Keratinocyte (primary cell): ENCODE data around the gene ACSL6. TPM values are rescaled to one million over a fixed set of nuclear protein-coding genes. Genes with fewer than 3 reads are reported as not detected.

Source experiments
- DNase-seq: peaks from one replicate; pipeline ENCODE4 v3.0.0-alpha.2; 2011; ENCODE audit warnings: low read depth, missing footprints, low spot score
- FAIRE-seq: peaks from 2 replicates; lab custom pipeline; 2011; peaks lifted over from hg19 to GRCh38; lab: Jason Lieb, UNC
- H2AFZ ChIP-seq: 2 replicates; pipeline ENCODE4 v1.6.0; 2012; ENCODE audit warnings: low read length, control low read depth, inconsistent platforms; ENCODE audit not compliant: control insufficient read depth
- H3K27ac ChIP-seq: 2 replicates; pipeline ENCODE4 v1.5.1; 2011; ENCODE audit warnings: low read length; ENCODE audit not compliant: control insufficient read depth, insufficient read depth
- H3K27me3 ChIP-seq: 3 replicates; pipeline ENCODE4 v1.6.0; 2011; ENCODE audit warnings: low read length; ENCODE audit not compliant: control insufficient read depth, insufficient read depth; ENCODE audit errors: extremely low read depth
- H3K36me3 ChIP-seq, 2 experiments: 2 replicates in 1 of 2; 3 replicates in 1 of 2; pipeline ENCODE4 v1.5.1; 2011; ENCODE audit warnings: low read length in 2 of 2, mild to moderate bottlenecking in 1 of 2; ENCODE audit not compliant: control insufficient read depth in 2 of 2, insufficient read depth in 2 of 2; ENCODE audit errors: extremely low read depth in 1 of 2
- H3K4me1 ChIP-seq: 3 replicates; pipeline ENCODE4 v1.5.1; 2011; ENCODE audit warnings: low read length; ENCODE audit not compliant: control insufficient read depth, insufficient read depth; ENCODE audit errors: extremely low read depth
- H3K4me2 ChIP-seq: 3 replicates; pipeline ENCODE4 v1.6.0; 2011; ENCODE audit warnings: low read depth, low read length; ENCODE audit not compliant: control insufficient read depth, insufficient read depth; ENCODE audit errors: extremely low read depth
- H3K4me3 ChIP-seq, 3 experiments: fragments of 200-600 bp in 1 of 3; sonication (generic) in 1 of 3; 2 replicates in 2 of 3; 3 replicates in 1 of 3; pipeline ENCODE4 v1.5.1; 2011 to 2016; ENCODE audit warnings: low read length in 3 of 3, mild to moderate bottlenecking in 3 of 3, control low read depth in 2 of 3, inconsistent platforms in 1 of 3, low read depth in 1 of 3, mixed read lengths in 1 of 3, mixed run types in 1 of 3, moderate library complexity in 1 of 3; ENCODE audit not compliant: control insufficient read depth in 2 of 3, insufficient read depth in 2 of 3; ENCODE audit errors: extremely low read depth in 1 of 3
- H3K79me2 ChIP-seq: 2 replicates; pipeline ENCODE4 v1.6.0; 2012; ENCODE audit warnings: low read length; ENCODE audit not compliant: control insufficient read depth, insufficient read depth
- H3K9ac ChIP-seq: 3 replicates; pipeline ENCODE4 v1.6.0; 2011; ENCODE audit warnings: low read length; ENCODE audit not compliant: control insufficient read depth, insufficient read depth; ENCODE audit errors: extremely low read depth
- H3K9me1 ChIP-seq: 3 replicates; pipeline ENCODE4 v1.6.0; 2011; ENCODE audit warnings: low read length; ENCODE audit not compliant: control insufficient read depth, insufficient read depth; ENCODE audit errors: extremely low read depth
- H3K9me3 ChIP-seq: 2 replicates; pipeline ENCODE4 v1.5.1; 2012; ENCODE audit warnings: low read depth, low read length; ENCODE audit not compliant: control insufficient read depth
- H4K20me1 ChIP-seq: 3 replicates; pipeline ENCODE4 v1.6.0; 2011; ENCODE audit warnings: low read length; ENCODE audit not compliant: control insufficient read depth, insufficient read depth; ENCODE audit errors: extremely low read depth
- EZH2 ChIP-seq: IDR thresholded peaks from one replicate; pipeline ENCODE4 v1.6.1; 2012; ENCODE audit warnings: inconsistent platforms, mild to moderate bottlenecking, low read length, moderate library complexity
- dilution Hi-C: fragments of 300-500 bp; cut with MboI; formaldehyde crosslinking; loops from one replicate; pipeline ENCODE4 v1.7.0; 2020; ENCODE audit warnings: low sequenced_read_pairs; ENCODE audit not compliant: extremely low pct_ligation_motif_present
- polyA plus RNA-seq, 5 experiments: library from polyadenylated mRNA; depleted of rRNA in 3 of 5; stranded (reverse) in 3 of 5; stranded (forward) in 1 of 5; unstranded in 1 of 5; fragments of >200 nt; gene quantifications; 1 replicate in 1 of 5; 2 replicates in 3 of 5; 3 replicates in 1 of 5; pipeline versions ENCODE4 v1.2.1 to v1.2.3, GENCODE V29; 2011 to 2012; ENCODE audit warnings: missing spikeins in 2 of 5, low read depth in 1 of 5, low replicate concordance in 1 of 5
- TF ChIP-seq, protein P1 (sequence below), 3 experiments: IDR thresholded peaks in 1 of 3; conservative IDR thresholded peaks in 1 of 3; optimal IDR thresholded peaks in 1 of 3; 2 replicates in 2 of 3; 3 replicates in 1 of 3; pipeline versions ENCODE3 to v1.5.1; 2011; ENCODE audit warnings: low read length in 3 of 3, mild to moderate bottlenecking in 3 of 3, moderate library complexity in 2 of 3, control low read depth in 1 of 3, inconsistent platforms in 1 of 3; ENCODE audit not compliant: insufficient read depth in 2 of 3; ENCODE audit errors: extremely low read depth in 1 of 3

The ACSL6 gene
- polyA plus RNA-seq, 1 donor (not counting 4 experiments of a cell fraction or from before 2014, with no cell fraction given): 0.18 TPM

DNA sequence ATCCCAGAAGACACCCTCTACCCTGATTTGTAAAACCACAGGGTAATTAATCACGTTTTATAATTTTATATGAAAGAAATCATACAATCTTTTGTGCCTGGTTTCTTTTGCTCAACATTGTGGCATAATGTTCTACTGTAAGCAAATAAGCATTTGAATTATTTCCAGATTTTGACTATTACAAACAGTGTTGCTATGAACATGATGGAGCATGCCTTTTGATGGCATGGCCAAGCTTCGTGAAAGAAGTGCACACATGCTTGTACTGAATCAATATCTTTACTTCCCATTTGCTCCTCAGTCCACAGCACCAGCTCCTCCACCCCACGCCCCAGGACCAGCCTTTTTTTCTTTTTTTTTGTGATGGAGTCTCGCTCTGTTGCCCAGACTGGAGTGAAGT is 29.9 kb downstream of the ACSL6 start:
- FAIRE-seq: peak; percentile 39
- no peaks in the 10 kb centered on the region for H3K79me2 ChIP-seq
- no peak overlapping the region for H3K27ac ChIP-seq
- H3K36me3 ChIP-seq: no peaks in the 10 kb centered on the region
- H4K20me1 ChIP-seq: no peaks in the 10 kb centered on the region
- no peak overlapping the region for H3K4me2 ChIP-seq
- no peaks in the 10 kb centered on the region for H3K27me3 ChIP-seq
- H3K9ac ChIP-seq: no peak overlapping the region
- DNase-seq: no peak
- H3K4me1 ChIP-seq: no peaks in the 10 kb centered on the region
- no peak for TF ChIP-seq EZH2
- TF ChIP-seq, protein P1, sequence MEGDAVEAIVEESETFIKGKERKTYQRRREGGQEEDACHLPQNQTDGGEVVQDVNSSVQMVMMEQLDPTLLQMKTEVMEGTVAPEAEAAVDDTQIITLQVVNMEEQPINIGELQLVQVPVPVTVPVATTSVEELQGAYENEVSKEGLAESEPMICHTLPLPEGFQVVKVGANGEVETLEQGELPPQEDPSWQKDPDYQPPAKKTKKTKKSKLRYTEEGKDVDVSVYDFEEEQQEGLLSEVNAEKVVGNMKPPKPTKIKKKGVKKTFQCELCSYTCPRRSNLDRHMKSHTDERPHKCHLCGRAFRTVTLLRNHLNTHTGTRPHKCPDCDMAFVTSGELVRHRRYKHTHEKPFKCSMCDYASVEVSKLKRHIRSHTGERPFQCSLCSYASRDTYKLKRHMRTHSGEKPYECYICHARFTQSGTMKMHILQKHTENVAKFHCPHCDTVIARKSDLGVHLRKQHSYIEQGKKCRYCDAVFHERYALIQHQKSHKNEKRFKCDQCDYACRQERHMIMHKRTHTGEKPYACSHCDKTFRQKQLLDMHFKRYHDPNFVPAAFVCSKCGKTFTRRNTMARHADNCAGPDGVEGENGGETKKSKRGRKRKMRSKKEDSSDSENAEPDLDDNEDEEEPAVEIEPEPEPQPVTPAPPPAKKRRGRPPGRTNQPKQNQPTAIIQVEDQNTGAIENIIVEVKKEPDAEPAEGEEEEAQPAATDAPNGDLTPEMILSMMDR (optimal IDR thresholded peaks at IDR 0.05 in 1 of 3, IDR thresholded peaks at IDR 0.05 in 1 of 3, conservative IDR thresholded peaks at IDR 0.05 in 1 of 3; ENCODE audit: extremely low read depth in 1 of 3, insufficient read depth in 2 of 3, low read length in 3 of 3): no peak
- H3K9me3 ChIP-seq: no peaks in the 10 kb centered on the region
- no peak overlapping the region for H2AFZ ChIP-seq
- H3K4me3 ChIP-seq: no peak overlapping the region
- no peaks in the 10 kb centered on the region for H3K9me1 ChIP-seq
- dilution Hi-C loops: no loop called here

DNA sequence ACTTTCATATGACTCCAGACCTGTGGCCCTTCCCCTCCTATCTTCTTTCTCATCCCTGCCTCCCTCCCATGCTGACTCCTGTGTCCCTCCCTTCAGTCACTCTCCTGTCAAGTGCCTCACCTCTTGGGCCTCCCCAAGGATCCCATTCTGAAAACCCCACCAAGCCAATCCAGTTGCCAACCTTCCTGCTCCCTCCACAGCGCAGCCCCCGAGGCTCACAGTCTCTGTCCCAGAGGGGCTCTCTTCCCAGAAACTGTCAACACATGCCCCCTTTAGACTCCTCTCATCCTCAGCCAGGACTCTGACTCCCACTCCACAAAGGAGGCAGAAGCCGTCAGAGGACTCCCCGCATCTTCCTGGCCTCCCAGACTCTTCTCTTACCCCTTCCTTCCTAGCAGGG is 30.8 kb downstream of the ACSL6 start:
- Histone ChIP-seq H3K79me2 (no peaks in the 10 kb centered on the region), H3K9me1 (no peaks in the 10 kb centered on the region), H4K20me1 (no peaks in the 10 kb centered on the region), H3K27ac (no peak overlapping the region), H2AFZ (no peak overlapping the region), H3K4me1 (no peaks in the 10 kb centered on the region), H3K4me3 (no peak overlapping the region), H3K9ac (no peak overlapping the region), H3K36me3 (no peaks in the 10 kb centered on the region), H3K9me3 (no peaks in the 10 kb centered on the region), H3K4me2 (no peak overlapping the region), H3K27me3 (no peaks in the 10 kb centered on the region)
- TF ChIP-seq EZH2: no peak
- TF ChIP-seq, protein P1 (optimal IDR thresholded peaks at IDR 0.05 in 1 of 3, IDR thresholded peaks at IDR 0.05 in 1 of 3, conservative IDR thresholded peaks at IDR 0.05 in 1 of 3; ENCODE audit: extremely low read depth in 1 of 3, insufficient read depth in 2 of 3, low read length in 3 of 3): no peak
- dilution Hi-C loops: no loop called here
- no peak for DNase-seq
- no peak for FAIRE-seq
